Omental fat pad (tissue), 4 donors: ENCODE data around the gene KASH5. TPM values are rescaled to one million over a fixed set of nuclear protein-coding genes. Genes with fewer than 3 reads are reported as not detected.

ENCODE experiments used
- ATAC-seq: fragments of 150-250 bp; one replicate; pipeline ENCODE4 v1.9.1; 2016; ENCODE audit warnings: mild to moderate bottlenecking, moderate library complexity; ENCODE audit not compliant: low FRiP score
- DNase-seq: peaks from one replicate; pipeline ENCODE4 v3.0.0-alpha.2; 2019; ENCODE audit warnings: low spot score
- total RNA-seq, 4 donors: library from RNA; depleted of rRNA; stranded (reverse); fragments of >200 nt; gene quantifications; one replicate each; pipeline ENCODE4 v1.1.0, GENCODE V29; 2016
- TF ChIP-seq, protein P1 (sequence below), 3 donors: fragments of 450-650 bp; IDR thresholded peaks; one replicate each; pipeline ENCODE4 v1.5.1; 2016 to 2017; ENCODE audit warnings: antibody characterized with exemption in 3 of 3, mild to moderate bottlenecking in 3 of 3, moderate library complexity in 2 of 3

The KASH5 gene
- total RNA-seq, 4 donors from 2014 or later = 0.56 TPM; not detected in 3

DNA sequence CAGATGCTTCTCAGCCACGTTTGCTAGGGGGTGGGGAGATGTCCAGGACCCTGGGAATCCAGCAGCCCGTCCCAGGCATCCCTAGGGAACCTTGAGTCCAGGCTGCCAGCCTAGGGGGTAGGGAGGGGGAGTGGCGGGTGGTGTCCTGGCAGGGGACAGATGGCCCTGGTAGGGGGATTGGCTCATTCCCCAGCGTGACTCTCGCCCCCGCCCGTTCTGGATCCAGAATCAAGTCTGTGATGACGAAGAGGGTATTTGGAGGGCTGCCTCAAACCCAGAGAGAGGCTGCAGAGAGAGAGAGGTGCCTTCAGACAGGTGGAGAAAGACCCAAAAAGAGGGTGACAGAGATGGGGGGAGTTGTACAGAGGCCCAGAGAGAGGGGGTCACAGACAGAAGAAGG lies 49.2 kb downstream of the KASH5 start:
- DNase-seq (no peak), ATAC-seq (no peak)
- TF ChIP-seq, protein P1, sequence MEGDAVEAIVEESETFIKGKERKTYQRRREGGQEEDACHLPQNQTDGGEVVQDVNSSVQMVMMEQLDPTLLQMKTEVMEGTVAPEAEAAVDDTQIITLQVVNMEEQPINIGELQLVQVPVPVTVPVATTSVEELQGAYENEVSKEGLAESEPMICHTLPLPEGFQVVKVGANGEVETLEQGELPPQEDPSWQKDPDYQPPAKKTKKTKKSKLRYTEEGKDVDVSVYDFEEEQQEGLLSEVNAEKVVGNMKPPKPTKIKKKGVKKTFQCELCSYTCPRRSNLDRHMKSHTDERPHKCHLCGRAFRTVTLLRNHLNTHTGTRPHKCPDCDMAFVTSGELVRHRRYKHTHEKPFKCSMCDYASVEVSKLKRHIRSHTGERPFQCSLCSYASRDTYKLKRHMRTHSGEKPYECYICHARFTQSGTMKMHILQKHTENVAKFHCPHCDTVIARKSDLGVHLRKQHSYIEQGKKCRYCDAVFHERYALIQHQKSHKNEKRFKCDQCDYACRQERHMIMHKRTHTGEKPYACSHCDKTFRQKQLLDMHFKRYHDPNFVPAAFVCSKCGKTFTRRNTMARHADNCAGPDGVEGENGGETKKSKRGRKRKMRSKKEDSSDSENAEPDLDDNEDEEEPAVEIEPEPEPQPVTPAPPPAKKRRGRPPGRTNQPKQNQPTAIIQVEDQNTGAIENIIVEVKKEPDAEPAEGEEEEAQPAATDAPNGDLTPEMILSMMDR (IDR thresholded peaks at IDR 0.05) = no peak

DNA sequence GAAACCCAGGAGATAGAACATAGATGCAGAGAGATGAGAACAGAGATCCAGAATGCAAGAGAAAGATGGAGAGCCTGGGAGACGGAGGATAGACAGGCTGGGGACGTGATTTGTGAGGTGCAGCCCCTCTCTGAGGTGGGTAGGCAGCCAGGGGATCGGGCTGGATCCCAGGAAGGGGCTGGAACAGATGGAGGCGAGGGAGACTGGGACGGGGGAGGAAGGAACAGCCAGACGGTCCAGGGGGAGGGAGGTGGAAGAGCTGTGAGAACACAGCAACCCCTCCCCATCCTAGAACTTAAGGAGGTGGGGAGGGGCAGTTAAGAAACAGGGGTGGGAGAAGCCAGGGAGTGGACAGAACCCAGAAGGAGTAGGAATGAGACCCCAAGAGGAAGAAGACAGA lies 50.2 kb downstream of the KASH5 start:
- TF ChIP-seq, protein P1 (IDR thresholded peaks at IDR 0.05) = no peak
- no peak for ATAC-seq
- DNase-seq = no peak

DNA sequence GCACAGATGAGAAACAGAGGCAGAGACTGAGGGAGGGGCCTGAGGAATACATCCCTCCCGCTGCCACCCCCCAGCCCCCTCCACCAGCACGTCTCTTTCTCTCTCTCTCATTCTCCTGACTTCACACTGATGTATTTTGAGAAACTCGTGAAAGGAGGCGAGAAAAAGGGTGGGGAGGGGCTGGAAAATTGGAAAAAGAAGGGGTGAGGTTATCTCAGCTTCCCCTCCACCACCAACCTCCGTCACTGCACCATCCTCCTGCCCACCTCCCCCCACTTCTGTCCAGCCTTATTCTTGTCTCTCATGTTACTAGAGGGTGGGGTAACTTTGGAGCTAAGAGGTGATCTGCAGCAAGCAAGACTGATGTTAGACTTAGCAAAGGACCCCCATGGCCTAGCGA lies 51.8 kb downstream of the KASH5 start:
- ATAC-seq (no peak), DNase-seq (no peak)
- TF ChIP-seq, protein P1 (IDR thresholded peaks at IDR 0.05) = no peak

DNA sequence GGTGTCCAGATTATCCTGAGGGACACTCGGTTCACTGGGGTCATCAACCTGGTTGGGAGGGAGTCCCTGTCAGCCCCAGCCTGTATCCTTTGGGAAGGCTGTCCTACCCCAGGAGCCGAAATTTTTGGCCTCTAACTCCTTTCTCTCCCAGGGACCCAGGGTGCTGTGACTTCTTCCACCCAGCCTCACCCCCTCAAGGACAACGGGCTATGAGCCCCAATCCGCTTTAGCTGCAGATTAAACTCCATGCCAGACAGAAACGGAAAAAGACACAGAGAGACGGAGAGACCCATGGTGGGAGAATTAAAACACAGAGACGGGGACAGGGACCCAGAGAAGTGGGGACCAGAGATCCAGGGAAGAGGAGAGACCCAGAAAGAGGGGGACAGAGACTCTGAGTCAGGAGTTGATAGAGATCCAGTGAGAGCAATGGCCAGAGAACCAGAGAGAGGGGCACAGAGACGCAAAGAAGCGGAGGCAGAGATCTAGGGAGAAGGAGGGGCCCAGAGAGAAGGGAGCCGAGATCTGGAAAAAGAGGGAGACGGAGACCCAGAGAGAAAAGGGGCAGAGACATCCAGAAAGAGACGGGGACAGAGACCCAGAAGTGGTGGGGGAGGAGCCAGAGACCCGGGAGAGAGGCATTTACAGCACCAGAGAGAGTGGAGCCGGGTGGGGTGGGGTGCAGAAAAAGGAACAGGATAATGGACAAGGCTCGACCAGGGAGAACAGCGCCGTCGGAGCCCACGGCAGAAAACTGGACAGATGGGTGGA lies 52.6 kb downstream of the KASH5 start:
- DNase-seq = no peak
- no peak for ATAC-seq
- TF ChIP-seq, protein P1 (IDR thresholded peaks at IDR 0.05) = no peak

DNA sequence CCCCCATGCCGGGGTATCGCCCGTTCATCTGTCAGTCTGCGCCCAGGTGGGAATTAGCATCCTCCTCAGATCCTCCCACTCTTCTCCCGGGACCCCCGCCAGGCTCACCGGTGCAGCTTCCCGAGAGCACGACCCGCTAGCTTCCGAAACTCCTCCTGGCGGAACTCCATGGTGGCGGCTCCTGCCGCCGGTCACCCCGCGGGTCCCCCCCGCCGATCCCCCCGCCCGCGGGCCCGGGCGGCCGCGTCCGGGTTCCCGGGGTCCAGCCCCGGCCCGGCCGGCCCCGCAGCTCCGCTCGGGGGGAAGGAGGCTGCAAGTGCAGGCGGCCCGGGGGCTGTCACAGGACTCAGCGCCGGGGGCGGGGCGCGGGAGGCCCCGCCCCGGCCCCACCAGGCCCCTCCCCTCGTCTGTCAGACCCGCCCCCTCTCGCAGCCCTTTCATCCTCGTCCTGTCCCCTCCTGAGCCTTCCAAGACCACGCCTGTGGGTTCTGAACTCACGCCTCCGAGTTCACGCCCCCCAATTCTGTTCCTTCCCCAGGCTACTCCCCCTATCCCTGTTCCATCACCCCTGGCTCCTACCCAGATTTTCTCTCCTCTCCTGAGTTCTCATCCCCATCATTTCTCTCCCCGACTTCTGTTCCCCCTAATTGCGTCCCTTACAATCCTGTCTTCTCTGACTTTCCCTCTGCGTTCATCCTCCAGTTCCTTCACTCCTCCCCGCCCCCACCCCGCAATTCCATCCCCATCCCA lies 53.3 kb downstream of the KASH5 start, which contains the start of gene SLC17A7:
TSS of gene SLC17A7 (minus strand) at position 318 of the 750 bp plus-strand sequence. CDS start at position 170, 148 bp downstream.
- TF ChIP-seq, protein P1 (IDR thresholded peaks at IDR 0.05) = no peak
- ATAC-seq (no peak), DNase-seq (no peak)

DNA sequence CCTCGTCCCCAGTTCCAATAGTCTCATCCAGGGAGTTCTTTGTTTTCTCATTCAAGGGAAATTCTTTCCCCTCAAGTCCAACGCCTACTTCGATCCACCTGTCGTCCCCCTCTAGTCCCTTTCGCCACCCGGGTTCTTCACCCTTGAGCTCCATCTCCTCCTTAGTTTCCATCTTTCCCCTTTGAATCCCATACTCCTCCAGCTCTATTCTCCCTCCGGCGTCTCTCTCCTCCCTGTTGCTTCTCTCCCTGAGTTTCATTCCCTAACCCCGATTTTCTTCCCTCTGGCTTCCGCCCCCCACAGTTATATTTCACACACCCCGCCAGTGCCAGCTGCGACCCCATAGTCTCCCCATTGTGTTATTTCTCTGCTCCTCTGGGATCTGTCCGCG lies 53.9 kb downstream of the KASH5 start:
- TF ChIP-seq, protein P1 (IDR thresholded peaks at IDR 0.05) = no peak
- DNase-seq (no peak), ATAC-seq (no peak)
